ENCODE measurements around the gene MOXD1. TPM values are rescaled to one million over a fixed set of nuclear protein-coding genes. Genes with fewer than 3 reads are reported as not detected.

Gene MOXD1
- total RNA-seq, result 3.5 TPM
- long read RNA-seq, transcript MOXD1-202 (12 exons, 3,059 nt), result major isoform, 7 of 7 reads
- long read RNA-seq, partial matches to known transcripts, result 0 of 7 reads
- long read RNA-seq, other reads (novel, unspliced or antisense), result 0 of 7 reads

DNA sequence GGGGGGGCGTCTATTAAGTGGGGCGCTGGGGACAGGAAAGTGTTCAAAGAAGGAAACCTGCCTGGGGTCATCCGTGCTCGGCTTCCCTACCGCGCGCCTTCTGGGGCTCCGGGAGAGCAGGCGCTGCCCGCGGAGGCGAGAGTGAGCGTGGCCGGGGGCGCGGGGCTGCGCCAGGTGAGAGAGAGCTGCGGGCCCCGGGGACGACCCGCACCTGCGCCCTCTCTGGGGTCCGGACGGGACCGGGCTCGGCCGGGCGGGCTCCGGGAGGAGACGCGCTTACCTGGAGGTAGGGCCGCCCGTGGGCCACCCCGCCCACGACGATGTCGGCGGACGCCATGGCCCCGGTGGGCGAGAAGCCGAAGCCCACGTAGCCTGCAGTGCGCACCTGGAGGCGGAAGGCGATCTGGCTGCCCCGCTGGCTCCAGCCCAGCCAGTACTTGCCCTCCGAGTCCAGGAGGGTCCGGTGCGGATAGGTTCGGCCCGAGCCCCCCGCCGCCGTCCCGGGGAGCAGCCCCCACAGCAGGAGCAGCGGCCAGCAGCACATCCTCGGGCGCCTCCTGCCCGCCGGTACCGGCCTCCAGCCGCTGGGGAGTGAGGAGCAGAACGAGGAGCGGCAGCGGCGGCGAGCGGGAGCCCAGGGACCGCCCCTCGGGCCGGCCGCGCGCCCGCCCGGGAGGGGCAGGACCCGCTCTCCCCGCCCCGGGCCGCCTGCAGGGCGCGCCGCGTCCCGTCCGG lies at the start of gene MOXD1:
MOXD1 (minus strand) TSS at position 593 of the 735 bp plus-strand sequence; CDS start at position 544, 49 bp downstream.
- intact Hi-C loops (cut with micrococcal nuclease), result no loop called here
- DNase-seq, result peak; percentile 71
- peak; percentile 98 for ATAC-seq

DNA sequence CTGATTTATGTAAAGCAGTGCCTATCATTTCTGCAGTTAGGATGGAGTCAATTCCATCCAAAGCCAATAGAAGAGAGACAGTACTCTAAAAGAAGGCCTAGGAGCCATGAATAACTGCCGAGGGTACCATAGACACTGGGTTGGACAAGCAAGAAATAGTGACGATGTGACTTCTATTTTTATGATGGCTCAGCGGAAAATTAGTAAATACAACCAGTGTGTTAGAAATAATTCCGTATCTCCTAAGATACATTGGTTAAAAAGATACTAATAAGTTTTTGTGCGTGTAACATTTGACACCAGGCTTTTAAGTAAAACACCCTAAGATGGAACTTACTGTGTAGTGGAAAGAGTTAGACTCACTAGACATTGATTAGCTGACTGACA lies 45.6 kb upstream of the MOXD1 start:
- intact Hi-C loops (cut with micrococcal nuclease), result no loop called here
- DNase-seq (no peak), ATAC-seq (no peak)

- ATAC-seq, result no peak
- intact Hi-C loops (cut with micrococcal nuclease), result no loop called here
- DNase-seq, result no peak
Measured at GRCh38 chr6:132446141-132446854, 45.0 kb upstream of the MOXD1 start.

DNA sequence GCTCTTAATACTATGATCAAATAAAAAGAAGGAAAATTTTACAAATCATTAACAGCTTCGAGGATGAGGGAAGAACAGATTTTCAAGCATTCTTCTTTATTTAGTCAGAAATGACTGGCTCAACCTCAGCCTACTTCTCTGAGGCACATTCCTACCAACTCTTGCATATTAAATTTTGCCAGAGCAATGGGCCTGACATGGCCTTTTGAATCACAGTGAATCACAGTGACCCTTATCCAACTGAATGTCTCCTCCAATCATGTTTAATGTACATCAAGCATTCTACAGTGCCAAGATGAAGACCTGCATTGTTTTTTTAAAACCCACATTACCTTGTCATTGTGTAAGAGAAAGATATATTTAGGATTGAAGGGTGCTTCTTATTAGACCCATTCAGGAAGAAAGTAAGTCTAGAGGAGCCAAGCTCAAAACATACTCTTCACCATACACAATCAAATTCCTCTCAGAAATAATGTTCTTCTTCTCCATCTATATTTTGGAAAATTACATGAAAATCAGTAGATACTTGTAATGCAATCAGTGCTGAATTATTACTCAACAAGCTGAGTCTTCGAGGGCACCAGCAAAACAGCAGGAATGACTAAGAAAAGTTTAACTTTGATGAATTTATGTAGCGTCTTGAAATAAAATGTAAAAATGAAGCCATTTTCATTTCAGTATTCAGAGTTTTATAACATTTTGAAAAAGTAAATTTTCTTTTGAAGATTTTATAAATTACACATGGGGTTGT lies 44.1 kb upstream of the MOXD1 start:
- intact Hi-C loops (cut with micrococcal nuclease), result no loop called here
- no peak for DNase-seq
- ATAC-seq, result no peak

- ATAC-seq, result no peak
- intact Hi-C loops (cut with micrococcal nuclease), result no loop called here
- DNase-seq, result no peak
Measured at GRCh38 chr6:132443206-132443605, 41.9 kb upstream of the MOXD1 start.

DNA sequence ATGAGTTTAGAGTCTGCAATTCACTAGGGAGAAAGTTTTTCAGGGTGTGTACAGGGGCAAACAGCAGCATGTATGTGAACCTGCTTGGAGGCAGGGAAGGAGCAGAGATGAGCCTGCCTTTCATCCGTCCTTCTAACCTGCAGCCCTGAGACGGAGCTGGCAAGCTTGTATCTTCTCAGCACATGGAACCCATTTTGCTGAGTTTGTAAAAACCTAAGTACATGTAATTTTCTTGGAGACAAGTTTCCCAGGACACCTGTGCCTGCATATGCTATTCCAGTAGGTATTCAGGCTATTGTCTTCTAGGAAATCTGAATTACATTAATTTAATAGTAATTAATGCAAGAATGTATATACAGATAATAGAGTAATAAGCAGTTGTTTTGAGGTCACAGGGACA lies 28.8 kb upstream of the MOXD1 start:
- ATAC-seq, result no peak
- no peak for DNase-seq

GRCh38 chr6:132425176-132425575 lies 23.9 kb upstream of the MOXD1 start:
- DNase-seq, result no peak
- intact Hi-C loops (cut with micrococcal nuclease), result no loop called here
- ATAC-seq, result no peak

More for the DNA sequence above, 28.8 kb upstream of the MOXD1 start:
- intact Hi-C loops (cut with micrococcal nuclease), result no loop called here

GRCh38 chr6:132423839-132424238 lies 22.6 kb upstream of the MOXD1 start:
- intact Hi-C loops (cut with micrococcal nuclease), result no loop called here
- ATAC-seq (no peak), DNase-seq (no peak)

GRCh38 chr6:132418235-132418965 lies 17.1 kb upstream of the MOXD1 start:
- ATAC-seq (no peak), DNase-seq (no peak)
- intact Hi-C loops (cut with micrococcal nuclease), result no loop called here

DNA sequence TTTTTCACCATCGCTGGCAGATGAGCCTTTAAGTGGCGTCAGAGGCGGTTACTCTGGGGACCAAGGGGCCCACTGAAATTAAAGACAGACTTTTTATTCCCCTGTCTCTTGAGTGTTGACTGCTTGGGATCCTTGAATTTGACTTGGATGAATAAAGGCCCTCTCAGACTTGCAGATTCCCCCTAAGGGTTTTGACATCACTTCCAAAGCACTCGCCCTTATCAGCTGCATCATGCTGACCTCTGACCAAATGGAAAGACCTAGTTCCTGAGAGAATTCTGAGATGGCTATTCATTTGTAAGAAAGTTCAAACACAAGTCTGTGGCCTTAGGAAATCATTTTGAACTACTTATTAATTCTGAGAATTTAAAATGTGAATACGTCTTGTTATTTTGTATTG lies 13.5 kb upstream of the MOXD1 start:
- peak; percentile 95 for ATAC-seq
- DNase-seq, result peak; percentile 36
- intact Hi-C loops (cut with micrococcal nuclease), result no loop called here

DNA sequence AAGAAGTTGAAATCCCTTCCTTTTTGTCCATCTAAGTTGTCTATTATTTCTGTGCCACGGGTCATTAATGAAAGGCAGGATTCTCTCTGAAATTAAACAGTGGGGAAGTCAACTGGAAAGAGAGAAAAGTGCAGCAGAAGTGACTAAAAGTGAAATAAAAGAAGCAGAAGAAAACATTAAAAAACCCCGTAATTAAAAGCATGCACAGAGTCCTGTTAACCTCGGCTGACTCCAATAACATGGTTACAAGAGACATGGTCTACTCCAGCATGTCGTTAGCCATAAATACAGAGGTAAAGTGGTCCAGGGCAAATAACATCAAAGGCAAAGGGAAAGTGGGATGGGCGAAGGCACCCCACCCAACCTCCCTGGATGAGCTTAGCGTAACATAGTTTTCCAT lies 13.0 kb upstream of the MOXD1 start:
- DNase-seq (no peak), ATAC-seq (no peak)
- intact Hi-C loops (cut with micrococcal nuclease), result no loop called here

DNA sequence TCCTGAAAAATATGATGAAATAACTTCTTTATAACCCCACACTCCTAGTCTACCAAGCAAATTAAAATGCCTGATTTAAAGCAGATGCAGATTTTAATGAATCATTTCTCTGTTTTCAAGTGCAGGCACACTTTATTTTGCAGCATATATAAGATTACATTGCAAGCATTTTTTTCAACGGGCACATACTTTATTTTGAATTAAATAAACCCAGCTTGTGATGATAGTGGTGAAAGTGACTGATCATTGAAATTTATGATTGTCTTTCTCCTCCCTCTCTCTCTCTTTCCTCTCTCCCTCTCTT lies 12.2 kb upstream of the MOXD1 start:
- no peak for ATAC-seq
- DNase-seq, result no peak
- intact Hi-C loops (cut with micrococcal nuclease), result no loop called here

GRCh38 chr6:132412656-132413498 lies 11.6 kb upstream of the MOXD1 start:
- ATAC-seq, result no peak
- intact Hi-C loops (cut with micrococcal nuclease), result no loop called here
- no peak for DNase-seq

- intact Hi-C loops (cut with micrococcal nuclease), result no loop called here
- ATAC-seq, result no peak
Measured at GRCh38 chr6:132411296-132411695, 10.0 kb upstream of the MOXD1 start.

GRCh38 chr6:132410830-132411229 lies 9.6 kb upstream of the MOXD1 start:
- DNase-seq (no peak), ATAC-seq (no peak)
- intact Hi-C loops (cut with micrococcal nuclease), result no loop called here

More at GRCh38 chr6:132411296-132411695, 10.0 kb upstream of the MOXD1 start:
- DNase-seq, result no peak

DNA sequence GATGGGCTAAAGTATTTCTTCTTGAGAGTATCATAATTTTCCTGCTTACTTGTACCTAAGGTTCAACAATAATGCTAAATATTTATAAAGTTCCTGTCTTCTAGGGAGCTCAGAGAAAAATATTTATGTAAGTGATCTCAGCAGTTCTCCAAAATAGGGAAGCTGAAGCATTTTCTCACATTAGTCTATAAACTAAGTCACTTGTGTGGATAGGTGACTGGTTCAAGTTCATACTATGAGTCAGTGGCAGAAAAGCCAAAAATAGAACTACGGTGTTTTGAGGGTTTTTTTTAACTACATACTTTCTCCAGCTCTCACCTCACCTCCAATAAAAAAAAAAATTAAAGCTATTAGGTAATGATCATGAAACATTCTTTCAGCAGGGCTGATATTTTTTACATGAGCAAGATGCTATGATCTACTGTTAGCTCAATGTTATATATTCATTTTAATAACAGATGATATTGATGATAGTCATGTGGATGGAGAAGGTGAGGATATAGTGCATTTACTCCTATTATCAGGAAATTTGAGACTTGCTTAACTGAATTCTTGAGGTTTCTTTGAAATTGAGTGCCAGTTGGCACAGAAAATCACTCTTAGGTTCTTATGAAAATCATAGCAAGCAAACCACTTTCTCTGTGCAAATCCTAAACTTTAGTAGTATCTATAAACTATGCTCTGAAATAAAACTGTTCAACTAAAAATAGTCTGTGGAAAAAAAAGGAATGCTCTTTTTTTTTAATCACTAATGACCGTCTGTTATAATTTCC lies 4.1 kb upstream of the MOXD1 start:
- intact Hi-C loops (cut with micrococcal nuclease), result no loop called here
- no peak for DNase-seq

DNA sequence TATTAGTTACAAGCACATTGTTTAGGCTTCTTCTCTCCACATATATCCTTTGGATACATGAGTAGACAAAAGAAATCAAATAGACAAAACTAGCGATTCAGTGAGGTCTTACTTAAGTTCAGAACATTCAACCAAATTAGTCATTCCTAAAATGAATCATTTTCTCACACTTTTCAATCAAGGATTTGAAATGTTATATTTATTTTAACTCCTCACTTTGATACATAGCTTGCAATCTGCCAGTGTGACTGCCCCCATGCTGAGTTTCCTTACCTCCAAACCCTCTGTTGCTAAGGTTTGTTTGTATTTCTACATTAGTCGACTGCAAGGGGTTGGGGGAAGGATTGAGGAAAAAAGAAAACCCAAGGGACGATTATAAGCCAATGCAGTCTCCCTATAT lies 3.5 kb upstream of the MOXD1 start:
- DNase-seq (no peak), ATAC-seq (no peak)
- intact Hi-C loops (cut with micrococcal nuclease), result no loop called here

More for the DNA sequence above, 4.1 kb upstream of the MOXD1 start:
- ATAC-seq, result no peak

DNA sequence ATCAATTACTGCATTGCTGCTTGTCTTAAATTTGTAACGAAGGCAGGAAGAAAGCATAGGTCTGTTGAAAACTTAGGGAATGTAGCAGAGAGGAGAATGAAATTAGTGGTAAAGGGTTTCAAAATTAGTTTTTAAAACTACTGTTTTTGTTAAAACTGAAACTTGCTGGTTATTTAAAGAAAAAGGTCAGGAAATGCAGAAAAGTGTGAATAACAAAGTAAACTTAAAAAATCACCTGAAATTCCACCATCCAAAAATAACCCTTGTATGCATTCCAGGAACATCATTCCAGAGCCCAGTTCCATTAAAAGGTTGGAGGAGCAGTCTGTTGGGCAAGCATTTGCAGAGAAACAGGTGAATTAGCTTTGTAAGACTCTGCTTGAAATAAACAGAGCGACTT lies 3.1 kb upstream of the MOXD1 start:
- no peak for DNase-seq
- intact Hi-C loops (cut with micrococcal nuclease), result no loop called here
- no peak for ATAC-seq
